Hepatocyte (in vitro differentiated cells): ENCODE results near the gene POLD4.

Source experiments
- CTCF ChIP-seq: fragments of 200-600 bp; sonication (generic); IDR thresholded peaks from 2 replicates; pipeline ENCODE4 v1.5.1; 2016; ENCODE audit warnings: antibody characterized with exemption, mild to moderate bottlenecking; ENCODE audit not compliant: poor library complexity
- EZH2 ChIP-seq: fragments of 200-600 bp; sonication (generic); IDR thresholded peaks from 2 replicates; pipeline ENCODE4 v1.6.1; 2016; ENCODE audit warnings: antibody characterized with exemption, mild to moderate bottlenecking, borderline replicate concordance
- EZH2phosphoT487 ChIP-seq: fragments of 200-600 bp; sonication (generic); IDR thresholded peaks from one replicate; pipeline ENCODE4 v1.6.1; 2018; ENCODE audit warnings: antibody characterized with exemption, mild to moderate bottlenecking, low read depth, moderate library complexity; ENCODE audit not compliant: unreplicated experiment, severe bottlenecking

DNA sequence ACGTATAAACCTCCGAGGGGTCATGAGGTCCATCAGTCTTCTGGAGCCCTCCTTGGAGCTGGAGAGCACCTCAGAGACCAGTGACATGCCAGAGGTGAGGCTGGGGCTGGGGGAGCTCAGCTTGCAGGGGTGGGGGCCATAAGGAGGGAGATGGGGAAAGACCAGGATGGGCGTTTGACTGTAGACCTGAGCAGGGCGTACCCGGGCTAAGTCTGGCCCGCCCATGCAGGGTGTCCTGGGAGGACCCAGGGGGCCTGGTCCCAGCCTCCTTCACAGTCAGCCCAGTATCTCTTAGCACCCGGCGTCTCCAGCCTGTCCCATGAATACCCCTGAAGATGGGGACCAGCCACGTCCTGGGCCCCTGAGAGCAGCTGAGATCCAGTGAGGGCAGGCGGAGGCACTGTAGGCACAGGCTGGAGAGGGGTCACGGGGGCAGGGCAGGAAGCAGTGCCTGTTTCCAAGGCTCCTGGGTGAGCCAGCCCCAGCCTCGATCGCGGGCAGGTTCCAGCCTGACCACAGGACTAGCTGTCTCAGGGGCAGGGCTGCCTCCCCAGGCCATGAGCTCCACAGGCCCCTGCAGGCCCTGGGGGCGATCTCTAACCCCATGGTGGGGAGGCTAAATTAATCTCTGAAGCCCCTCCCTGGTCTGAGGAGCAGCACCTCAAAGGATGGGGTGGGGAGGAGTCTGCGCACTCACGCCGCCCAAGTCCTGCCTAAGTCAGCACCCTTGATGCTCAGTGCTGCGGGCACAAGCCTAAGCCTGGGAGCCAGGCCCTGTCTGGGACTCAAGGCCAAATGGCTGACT lies 42.9 kb downstream of the POLD4 start:
- no peak for TF ChIP-seq CTCF
- no peak for TF ChIP-seq EZH2
- no peak for TF ChIP-seq EZH2phosphoT487
